Motor neuron (in vitro differentiated cells): ENCODE measurements around the gene CCL7. TPM values are rescaled to one million over a fixed set of nuclear protein-coding genes. Genes with fewer than 3 reads are reported as not detected.

Experiments
- ATAC-seq, 8 experiments: fragments of 200-7000 bp; cut with Tn5 transposase; replicated peaks in 6 of 8; 2 replicates each; pipeline ENCODE4 v1.8.0; 2021; ENCODE audit warnings: mild to moderate bottlenecking in 8 of 8, moderate library complexity in 8 of 8
- H3K27ac ChIP-seq, 2 donors: fragments of 250-450 bp; sonication (Bioruptor Pico); 2 replicates each; pipeline ENCODE4 v1.9.0; 2021; ENCODE audit warnings: antibody characterized with exemption in 2 of 2, mild to moderate bottlenecking in 2 of 2, moderate library complexity in 1 of 2
- H3K4me1 ChIP-seq, 2 donors: fragments of 250-450 bp; sonication (Bioruptor Pico); replicated peaks in 1 of 2; 2 replicates each; pipeline ENCODE4 v1.6.1; 2021; ENCODE audit warnings: antibody characterized with exemption in 2 of 2, mild to moderate bottlenecking in 2 of 2, moderate library complexity in 1 of 2
- H3K4me3 ChIP-seq, 5 donors: fragments of 250-450 bp; sonication (Bioruptor Pico); 2 replicates each; pipeline ENCODE4 v1.9.0; 2021; ENCODE audit warnings: antibody characterized with exemption in 5 of 5, mild to moderate bottlenecking in 5 of 5, moderate library complexity in 4 of 5
- WGBS, 10 experiments: fragments of 450-650 bp; shearing (Covaris generic); methylation state at CpG; one replicate each; pipeline ENCODE4 v1.0.0; 2022; 5-methylcytosine and 5-hydroxymethylcytosine counted together
- in situ Hi-C, 9 experiments: fragments of 400-800 bp; cut with MboI; loops; one replicate each; pipeline ENCODE4 v1.15.0; 2021; ENCODE audit warnings: low sequenced_read_pairs in 9 of 9, low pct_unique_long_range_greater_than_20kb in 2 of 9; ENCODE audit not compliant: unreplicated experiment in 9 of 9
- total RNA-seq, 8 experiments: library from RNA; unstranded; fragments of 300-600 nt; gene quantifications; 2 replicates each; pipeline versions ENCODE4 v1.2.3 to v1.2.4, GENCODE V29; 2022

CCL7 gene
- total RNA-seq, 8 experiments from 2014 or later = not detected

- ATAC-seq = peak in 2 of 8 experiments; percentile 68 to 70
- in situ Hi-C loops = loop anchor here in 1 of 9 experiments (10.0 kb wide), 1 partner anchor 54 kb away; no protein-coding TSS in a partner anchor
- 0 to 89% (median 67%) methylated on average over 1 to 2 of the region's 2 CpGs; no CpG with 5 or more reads in 3 of the 10 experiments for WGBS, 10 experiments
Observed at GRCh38 chr17:34319039-34319483, 49.0 kb downstream of the CCL7 start, which contains the start of gene CCL8. TSS of gene CCL8 (plus strand) at chr17:34319435. CDS start at chr17:34319502, 67 bp downstream.

More at GRCh38 chr17:34319039-34319483, 49.0 kb downstream of the CCL7 start, which contains the start of gene CCL8:
- Histone ChIP-seq H3K4me1 (no peaks in the 10 kb centered on the region), H3K27ac (no peak within 1 kb of the TSS), H3K4me3 (no peak within 1 kb of the TSS)

Other genes with a start within 250 kb of the CCL7 start
- gene CCL2, start 14.9 kb upstream of the CCL7 start, total RNA-seq = 100 to 1,000 TPM in 2 of 8 experiments, 10 to 100 TPM in 2, 1 to 10 TPM in 2, under 1 TPM in 2; 0.27 to 318 (median 6.5) TPM
- gene CCL11, start 15.5 kb downstream of the CCL7 start, total RNA-seq = under 1 TPM in 2 of 8 experiments, not detected in 6; 0.52 to 0.97 TPM
- under 1 TPM in 3 of 8 experiments, not detected in 5; 0.25 to 0.35 (median 0.31) TPM for gene CCL8, start 49.2 kb downstream of the CCL7 start, total RNA-seq
- under 1 TPM in 1 of 8 experiments, not detected in 7; 0.56 TPM for gene CCL13, start 86.3 kb downstream of the CCL7 start, total RNA-seq
- gene CCL1, start 93.0 kb downstream of the CCL7 start, total RNA-seq = not detected